Right lobe of liver (tissue), 6 donors: ENCODE data around the gene NOL12. TPM values are rescaled to one million over a fixed set of nuclear protein-coding genes. Genes with fewer than 3 reads are reported as not detected.
A peak's percentile ranks its signal among the peaks of the same experiment; 100 is the strongest.

Experiments used
- ATAC-seq, 4 donors: fragments of 200-7000 bp; cut with Tn5 transposase; one replicate each; pipeline ENCODE4 v1.9.1; 2020; ENCODE audit warnings: mild to moderate bottlenecking in 4 of 4, moderate library complexity in 4 of 4
- DNase-seq, 3 donors: peaks; one replicate each; pipeline ENCODE4 v3.0.0-alpha.2; 2020
- H3K27ac ChIP-seq, 3 donors: fragments of 200-600 bp; one replicate each; pipeline ENCODE4 v1.8.0; 2022
- H3K27me3 ChIP-seq, 2 donors: fragments of 200-600 bp; one replicate each; pipeline ENCODE4 v1.8.0; 2022
- H3K36me3 ChIP-seq, 4 donors: fragments of 200-600 bp; sonication (generic) in 1 of 4; one replicate each; pipeline versions ENCODE4 v1.5.1 to v1.8.0; 2017 to 2022; ENCODE audit warnings: control low read depth in 1 of 4
- H3K4me1 ChIP-seq, 4 donors: fragments of 200-600 bp; sonication (generic) in 1 of 4; one replicate each; pipeline versions ENCODE4 v1.5.1 to v1.8.0; 2017 to 2022; ENCODE audit warnings: control low read depth in 1 of 4
- H3K4me3 ChIP-seq, 3 donors: fragments of 200-600 bp; one replicate each; pipeline ENCODE4 v1.8.0; 2022
- H3K9me3 ChIP-seq, 4 donors: fragments of 200-600 bp; sonication (generic) in 1 of 4; one replicate each; pipeline versions ENCODE4 v1.5.1 to v1.8.0; 2017 to 2022; ENCODE audit warnings: control low read depth in 1 of 4
- CTCF ChIP-seq, 4 donors: fragments of 200-600 bp in 3 of 4; fragments of 450-650 bp in 1 of 4; IDR thresholded peaks; one replicate each; pipeline versions ENCODE4 v1.5.1 to v1.8.0; 2016 to 2022; ENCODE audit warnings: antibody characterized with exemption in 4 of 4, mild to moderate bottlenecking in 2 of 4
- POLR2A ChIP-seq: fragments of 450-650 bp; IDR thresholded peaks from one replicate; pipeline ENCODE4 v1.6.1; 2017; ENCODE audit warnings: antibody characterized with exemption, mild to moderate bottlenecking
- WGBS: methylation state at CpG from one replicate; pipeline ENCODE4 v1.1.6; 2018; ENCODE audit warnings: low coverage, low lambda C conversion rate; ENCODE audit not compliant: insufficient coverage; ENCODE audit errors: missing lambda C conversion rate; 5-methylcytosine and 5-hydroxymethylcytosine counted together
- intact Hi-C, 2 donors: fragments of 100-400 bp; cut with DNase I; formaldehyde crosslinking; loops; one replicate each; pipeline versions ENCODE4 v1.11.2 to v1.14.1; 2022
- total RNA-seq, 6 experiments: library from RNA; depleted of rRNA in 2 of 6; stranded (reverse); fragments of >200 nt in 2 of 6; fragmentation: NEBNext Ultra II Directional in 3 of 6; extraction: Animal tissue kit (Norgen Biotek cat#: 25700) in 3 of 6; gene quantifications; one replicate each; pipeline versions ENCODE4 v1.1.0 to v1.2.4, GENCODE V29; 2016 to 2023
- donor health status: DM: no; HTN: yes; CAD: no.
- donor health status: DM: no; HTN: no; CAD: no.
- donor health status: DM: no; HTN: no; CAD: no.
- donor health status: DM: no; HTN: yes; CAD: no.
- donor health status: DM: no; HTN: yes; CAD: no.

NOL12 gene
- total RNA-seq, 6 experiments from 2014 or later: 8.4 to 16.1 (median 9.4) TPM

- intact Hi-C loops: loop anchor here in 1 of 2 donors (10.0 kb wide), 1 partner anchor 51 kb away; no protein-coding TSS in a partner anchor
- no peak for TF ChIP-seq CTCF (IDR thresholded peaks at IDR 0.05)
- TF ChIP-seq POLR2A: no peak
- H3K4me3 ChIP-seq: peak overlapping the region; percentile 41 to 62 (median 58)
- ATAC-seq (peak; percentile 50 to 72 (median 67)), DNase-seq (peak; percentile 77 to 96 (median 86))
- WGBS: 7% methylated on average over 8 of the region's 17 CpGs
- no peaks in the 10 kb centered on the region for H3K9me3 ChIP-seq
- peaks cover 0 to 30% (median 10%) of the 10 kb centered on the region in 4 donors for H3K4me1 ChIP-seq
- peak overlapping the region; percentile 54 to 84 (median 84) for H3K27ac ChIP-seq
- H3K27me3 ChIP-seq: no peaks in the 10 kb centered on the region
- H3K36me3 ChIP-seq: no peaks in the 10 kb centered on the region
These were observed 10.0 kb upstream of the NOL12 start for GRCh38 chr22:37675930-37676735.

- Histone ChIP-seq H3K27me3 (no peaks in the 10 kb centered on the region), H3K4me1 (peaks cover 0 to 30% (median 10%) of the 10 kb centered on the region in 4 donors)
- peak; percentile 48 to 67 (median 55) for ATAC-seq
These were observed 9.2 kb upstream of the NOL12 start for GRCh38 chr22:37676736-37677492.

GRCh38 chr22:37677493-37677974 is 8.6 kb upstream of the NOL12 start:
- no peaks in the 10 kb centered on the region for H3K27me3 ChIP-seq
- intact Hi-C loops: loop anchor here in 1 of 2 donors (10.0 kb wide), 1 partner anchor 53 kb away; no protein-coding TSS in a partner anchor
- H3K36me3 ChIP-seq: no peaks in the 10 kb centered on the region
- no peak for DNase-seq
- H3K4me3 ChIP-seq: peak overlapping the region; percentile 41 to 62 (median 58)
- H3K9me3 ChIP-seq: no peaks in the 10 kb centered on the region
- peak overlapping the region in 2 of 3 donors; percentile 84 for H3K27ac ChIP-seq
- H3K4me1 ChIP-seq: peaks cover 0 to 30% (median 10%) of the 10 kb centered on the region in 4 donors
- TF ChIP-seq CTCF (IDR thresholded peaks at IDR 0.05) (no peak), POLR2A (no peak)
- 49% methylated on average over 14 of the region's 15 CpGs for WGBS
- ATAC-seq: no peak

More at GRCh38 chr22:37676736-37677492, 9.2 kb upstream of the NOL12 start:
- TF ChIP-seq CTCF (IDR thresholded peaks at IDR 0.05) (no peak), POLR2A (peak; percentile 52)
- H3K4me3 ChIP-seq: peak overlapping the region; percentile 41 to 62 (median 58)
- H3K36me3 ChIP-seq: no peaks in the 10 kb centered on the region
- intact Hi-C loops: loop anchor here in 1 of 2 donors (10.0 kb wide), 1 partner anchor 52 kb away; no protein-coding TSS in a partner anchor
- peak overlapping the region; percentile 54 to 84 (median 84) for H3K27ac ChIP-seq
- no peaks in the 10 kb centered on the region for H3K9me3 ChIP-seq
- 4% methylated on average over 17 of the region's 42 CpGs for WGBS
- DNase-seq: peak; percentile 83 to 89 (median 85)

- intact Hi-C loops: loop anchor here in 1 of 2 donors (10.0 kb wide), 1 partner anchor 54 kb away; no protein-coding TSS in a partner anchor
- no peak overlapping the region for H3K4me3 ChIP-seq
- no CpG with 5 or more reads among the region's 18 CpGs for WGBS
These were observed 7.8 kb upstream of the NOL12 start for GRCh38 chr22:37678372-37678771.

More at GRCh38 chr22:37678372-37678771, 7.8 kb upstream of the NOL12 start:
- no peak overlapping the region for H3K27ac ChIP-seq
- H3K27me3 ChIP-seq: no peaks in the 10 kb centered on the region
- no peaks in the 10 kb centered on the region for H3K9me3 ChIP-seq
- peaks cover 0 to 30% (median 10%) of the 10 kb centered on the region in 4 donors for H3K4me1 ChIP-seq
- DNase-seq (no peak), ATAC-seq (no peak)
- H3K36me3 ChIP-seq: no peaks in the 10 kb centered on the region
- TF ChIP-seq CTCF (IDR thresholded peaks at IDR 0.05): no peak
- no peak for TF ChIP-seq POLR2A
